Measurements from ENCODE around the gene POLA2. TPM values are rescaled to one million over a fixed set of nuclear protein-coding genes. Genes with fewer than 3 reads are reported as not detected.

POLA2 gene
- total RNA-seq, 5 donors from 2014 or later (not counting 1 experiment from before 2014, with no cell fraction given) = 15.1 to 24.2 (median 20.4) TPM

- H3K27ac ChIP-seq (ENCODE audit: low read length) = no peak overlapping the region
- no peaks in the 10 kb centered on the region for H3K9me3 Mint-ChIP-seq
These were observed 32.2 kb downstream of the POLA2 start for GRCh38 chr11:65293909-65294381.

GRCh38 chr11:65295001-65295400, 33.2 kb downstream of the POLA2 start:
- ChIA-PET CTCF (no interaction called here), POLR2A (no interaction called here)
- no peaks in the 10 kb centered on the region for H3K9me3 Mint-ChIP-seq
- no peak overlapping the region for H3K27ac ChIP-seq (ENCODE audit: low read length)
- no peak overlapping the region for H3K4me3 ChIP-seq (ENCODE audit: control insufficient read depth in 1 of 2, extremely low read depth in 1 of 2, low read length in 1 of 2)
- H3K27me3 ChIP-seq (replicated peaks in 1 of 2; ENCODE audit: control insufficient read depth in 2 of 2, extremely low read depth in 1 of 2, insufficient read depth in 2 of 2, low read length in 1 of 2) = no peaks in the 10 kb centered on the region
- 100% methylated on average over 6 of the region's 11 CpGs for whole genome bisulfite sequencing (ENCODE audit: insufficient coverage)
- H3K36me3 Mint-ChIP-seq = peaks cover 49% of the 10 kb centered on the region
- H3K9me3 ChIP-seq = no peaks in the 10 kb centered on the region
- DNase-seq (no peak), ATAC-seq (replicated peaks in 1 of 4) (no peak)
- H3K4me1 Mint-ChIP-seq = peaks cover 0 to 5% (median 0%) of the 10 kb centered on the region in 3 donors
- no peaks in the 10 kb centered on the region for H3K4me1 ChIP-seq (ENCODE audit: control insufficient read depth in 1 of 2, extremely low read depth in 1 of 2, insufficient read depth in 2 of 2, low read length in 2 of 2)
- H3K4me3 Mint-ChIP-seq = no peak overlapping the region
- H3K27ac Mint-ChIP-seq = no peak overlapping the region
- peaks cover 8 to 65% of the 10 kb centered on the region in 2 donors for H3K36me3 ChIP-seq (ENCODE audit: control insufficient read depth in 2 of 2, extremely low read depth in 1 of 2, insufficient read depth in 1 of 2, low read length in 1 of 2)
- H3K27me3 Mint-ChIP-seq = no peaks in the 10 kb centered on the region

More at GRCh38 chr11:65293909-65294381, 32.2 kb downstream of the POLA2 start:
- H3K4me3 Mint-ChIP-seq = no peak overlapping the region
- Histone ChIP-seq H3K4me1 (ENCODE audit: control insufficient read depth in 1 of 2, extremely low read depth in 1 of 2, insufficient read depth in 2 of 2, low read length in 2 of 2) (no peaks in the 10 kb centered on the region), H3K9me3 (no peaks in the 10 kb centered on the region), H3K36me3 (ENCODE audit: control insufficient read depth in 2 of 2, extremely low read depth in 1 of 2, insufficient read depth in 1 of 2, low read length in 1 of 2) (peaks cover 8 to 75% of the 10 kb centered on the region in 2 donors), H3K27me3 (replicated peaks in 1 of 2; ENCODE audit: control insufficient read depth in 2 of 2, extremely low read depth in 1 of 2, insufficient read depth in 2 of 2, low read length in 1 of 2) (no peaks in the 10 kb centered on the region), H3K4me3 (ENCODE audit: control insufficient read depth in 1 of 2, extremely low read depth in 1 of 2, low read length in 1 of 2) (no peak overlapping the region)
- 91% methylated on average over 7 of the region's 10 CpGs for WGBS (ENCODE audit: insufficient coverage)
- ChIA-PET CTCF (no interaction called here), POLR2A (no interaction called here)
- peaks cover 0 to 5% (median 0%) of the 10 kb centered on the region in 3 donors for H3K4me1 Mint-ChIP-seq
- no peak overlapping the region for H3K27ac Mint-ChIP-seq
- ATAC-seq (replicated peaks in 1 of 4) (no peak), DNase-seq (no peak)
- no peaks in the 10 kb centered on the region for H3K27me3 Mint-ChIP-seq
- H3K36me3 Mint-ChIP-seq = peaks cover 56% of the 10 kb centered on the region

- WGBS (ENCODE audit: insufficient coverage) = 89% methylated on average over 4 of the region's 11 CpGs
- H3K27me3 Mint-ChIP-seq = no peaks in the 10 kb centered on the region
- H3K4me3 Mint-ChIP-seq = no peak overlapping the region
- Histone ChIP-seq H3K9me3 (no peaks in the 10 kb centered on the region), H3K36me3 (ENCODE audit: control insufficient read depth in 2 of 2, extremely low read depth in 1 of 2, insufficient read depth in 1 of 2, low read length in 1 of 2) (peaks cover 8 to 60% of the 10 kb centered on the region in 2 donors), H3K27ac (ENCODE audit: low read length) (no peak overlapping the region), H3K4me3 (ENCODE audit: control insufficient read depth in 1 of 2, extremely low read depth in 1 of 2, low read length in 1 of 2) (no peak overlapping the region), H3K4me1 (ENCODE audit: control insufficient read depth in 1 of 2, extremely low read depth in 1 of 2, insufficient read depth in 2 of 2, low read length in 2 of 2) (no peaks in the 10 kb centered on the region), H3K27me3 (replicated peaks in 1 of 2; ENCODE audit: control insufficient read depth in 2 of 2, extremely low read depth in 1 of 2, insufficient read depth in 2 of 2, low read length in 1 of 2) (no peaks in the 10 kb centered on the region)
- H3K4me1 Mint-ChIP-seq = peaks cover 0 to 1% (median 0%) of the 10 kb centered on the region in 3 donors
- H3K9me3 Mint-ChIP-seq = no peaks in the 10 kb centered on the region
- ATAC-seq (replicated peaks in 1 of 4) (no peak), DNase-seq (no peak)
- ChIA-PET POLR2A (no interaction called here), CTCF (interaction anchor here in 1 of 2 donors (0.9 kb wide), 1 partner anchor 34 kb away, joined by 3 read pairs; no protein-coding TSS in a partner anchor)
- no peak overlapping the region for H3K27ac Mint-ChIP-seq
- H3K36me3 Mint-ChIP-seq = peaks cover 45% of the 10 kb centered on the region
These were observed 34.0 kb downstream of the POLA2 start for GRCh38 chr11:65295571-65296341.

- ChIA-PET POLR2A (no interaction called here), CTCF (interaction anchor here in 1 of 2 donors (0.9 kb wide), 1 partner anchor 33 kb away, joined by 3 read pairs; no protein-coding TSS in a partner anchor)
- no peak overlapping the region for H3K27ac ChIP-seq (ENCODE audit: low read length)
- no peaks in the 10 kb centered on the region for H3K27me3 ChIP-seq (replicated peaks in 1 of 2; ENCODE audit: control insufficient read depth in 2 of 2, extremely low read depth in 1 of 2, insufficient read depth in 2 of 2, low read length in 1 of 2)
- H3K4me1 ChIP-seq (ENCODE audit: control insufficient read depth in 1 of 2, extremely low read depth in 1 of 2, insufficient read depth in 2 of 2, low read length in 2 of 2) = no peaks in the 10 kb centered on the region
- WGBS (ENCODE audit: insufficient coverage) = 100% methylated on average over 6 of the region's 12 CpGs
- H3K9me3 Mint-ChIP-seq = no peaks in the 10 kb centered on the region
- no peak overlapping the region for H3K4me3 ChIP-seq (ENCODE audit: control insufficient read depth in 1 of 2, extremely low read depth in 1 of 2, low read length in 1 of 2)
- H3K36me3 Mint-ChIP-seq = peaks cover 35% of the 10 kb centered on the region
- H3K27me3 Mint-ChIP-seq = no peaks in the 10 kb centered on the region
- H3K9me3 ChIP-seq = no peaks in the 10 kb centered on the region
- peaks cover 8 to 48% of the 10 kb centered on the region in 2 donors for H3K36me3 ChIP-seq (ENCODE audit: control insufficient read depth in 2 of 2, extremely low read depth in 1 of 2, insufficient read depth in 1 of 2, low read length in 1 of 2)
- no peak overlapping the region for H3K4me3 Mint-ChIP-seq
- no peaks in the 10 kb centered on the region for H3K4me1 Mint-ChIP-seq
- H3K27ac Mint-ChIP-seq = no peak overlapping the region
- DNase-seq (no peak), ATAC-seq (replicated peaks in 1 of 4) (no peak)
These were observed 35.4 kb downstream of the POLA2 start for GRCh38 chr11:65297026-65297672.

GRCh38 chr11:65298131-65298535, 36.4 kb downstream of the POLA2 start:
- Histone ChIP-seq H3K9me3 (no peaks in the 10 kb centered on the region), H3K4me3 (ENCODE audit: control insufficient read depth in 1 of 2, extremely low read depth in 1 of 2, low read length in 1 of 2) (no peak overlapping the region), H3K4me1 (ENCODE audit: control insufficient read depth in 1 of 2, extremely low read depth in 1 of 2, insufficient read depth in 2 of 2, low read length in 2 of 2) (no peaks in the 10 kb centered on the region), H3K36me3 (ENCODE audit: control insufficient read depth in 2 of 2, extremely low read depth in 1 of 2, insufficient read depth in 1 of 2, low read length in 1 of 2) (peaks cover 8 to 44% of the 10 kb centered on the region in 2 donors), H3K27me3 (replicated peaks in 1 of 2; ENCODE audit: control insufficient read depth in 2 of 2, extremely low read depth in 1 of 2, insufficient read depth in 2 of 2, low read length in 1 of 2) (no peaks in the 10 kb centered on the region), H3K27ac (ENCODE audit: low read length) (no peak overlapping the region)
- DNase-seq (no peak), ATAC-seq (replicated peaks in 1 of 4) (no peak)
- H3K27ac Mint-ChIP-seq = no peak overlapping the region
- peaks cover 27% of the 10 kb centered on the region for H3K36me3 Mint-ChIP-seq
- no peak overlapping the region for H3K4me3 Mint-ChIP-seq
- ChIA-PET POLR2A (no interaction called here), CTCF (no interaction called here)
- WGBS (ENCODE audit: insufficient coverage) = 98% methylated on average over 8 of the region's 8 CpGs
- H3K27me3 Mint-ChIP-seq = no peaks in the 10 kb centered on the region
- H3K4me1 Mint-ChIP-seq = no peaks in the 10 kb centered on the region
- no peaks in the 10 kb centered on the region for H3K9me3 Mint-ChIP-seq

- ChIA-PET POLR2A (no interaction called here), CTCF (no interaction called here)
- no peak overlapping the region for H3K27ac Mint-ChIP-seq
- Histone ChIP-seq H3K27ac (ENCODE audit: low read length) (no peak overlapping the region), H3K27me3 (replicated peaks in 1 of 2; ENCODE audit: control insufficient read depth in 2 of 2, extremely low read depth in 1 of 2, insufficient read depth in 2 of 2, low read length in 1 of 2) (no peaks in the 10 kb centered on the region), H3K36me3 (ENCODE audit: control insufficient read depth in 2 of 2, extremely low read depth in 1 of 2, insufficient read depth in 1 of 2, low read length in 1 of 2) (peaks cover 8 to 41% of the 10 kb centered on the region in 2 donors), H3K9me3 (no peaks in the 10 kb centered on the region), H3K4me1 (ENCODE audit: control insufficient read depth in 1 of 2, extremely low read depth in 1 of 2, insufficient read depth in 2 of 2, low read length in 2 of 2) (no peaks in the 10 kb centered on the region), H3K4me3 (ENCODE audit: control insufficient read depth in 1 of 2, extremely low read depth in 1 of 2, low read length in 1 of 2) (no peak overlapping the region)
- H3K27me3 Mint-ChIP-seq = no peaks in the 10 kb centered on the region
- no peaks in the 10 kb centered on the region for H3K9me3 Mint-ChIP-seq
- DNase-seq (no peak), ATAC-seq (replicated peaks in 1 of 4) (no peak)
- no peak overlapping the region for H3K4me3 Mint-ChIP-seq
- no peaks in the 10 kb centered on the region for H3K4me1 Mint-ChIP-seq
- H3K36me3 Mint-ChIP-seq = peaks cover 24% of the 10 kb centered on the region
- WGBS (ENCODE audit: insufficient coverage) = 91% methylated on average over 10 of the region's 12 CpGs
These were observed 37.0 kb downstream of the POLA2 start for GRCh38 chr11:65298655-65299179.

All from T-cell (primary cell).